ENCODE measurements around the gene ECSIT.
"Not testable (repeated sequence)": the region's sequence is repeated elsewhere in the genome, so short reads cannot be mapped to it uniquely, and the experiment has no call there.

The ECSIT gene

DNA sequence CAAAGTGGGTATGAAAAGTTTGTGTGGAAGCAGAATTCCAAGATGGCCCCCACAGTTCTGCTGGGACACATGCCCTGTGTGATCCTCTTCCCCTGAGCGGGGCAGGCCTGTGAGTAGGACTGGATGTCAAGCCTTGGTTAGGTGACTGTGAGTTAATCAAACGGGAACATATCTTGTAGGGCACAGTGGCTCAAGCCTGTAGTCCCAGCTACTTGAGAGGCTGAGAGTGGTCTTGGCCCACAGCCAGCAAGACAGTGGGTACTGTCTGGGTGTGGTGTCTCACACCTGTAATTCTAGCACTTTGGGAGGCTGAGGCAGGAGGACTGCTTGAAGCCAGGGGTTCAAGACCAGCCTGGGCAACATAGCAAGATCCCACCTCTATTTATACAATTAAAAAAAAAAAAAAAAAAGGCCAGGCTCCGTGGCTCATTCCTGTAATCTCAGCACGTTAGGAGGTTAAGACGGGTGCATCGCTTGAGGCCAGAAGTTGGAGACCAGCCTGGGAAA, 29.7 kb downstream of the ECSIT start:
- DNase-seq: no peak

DNA sequence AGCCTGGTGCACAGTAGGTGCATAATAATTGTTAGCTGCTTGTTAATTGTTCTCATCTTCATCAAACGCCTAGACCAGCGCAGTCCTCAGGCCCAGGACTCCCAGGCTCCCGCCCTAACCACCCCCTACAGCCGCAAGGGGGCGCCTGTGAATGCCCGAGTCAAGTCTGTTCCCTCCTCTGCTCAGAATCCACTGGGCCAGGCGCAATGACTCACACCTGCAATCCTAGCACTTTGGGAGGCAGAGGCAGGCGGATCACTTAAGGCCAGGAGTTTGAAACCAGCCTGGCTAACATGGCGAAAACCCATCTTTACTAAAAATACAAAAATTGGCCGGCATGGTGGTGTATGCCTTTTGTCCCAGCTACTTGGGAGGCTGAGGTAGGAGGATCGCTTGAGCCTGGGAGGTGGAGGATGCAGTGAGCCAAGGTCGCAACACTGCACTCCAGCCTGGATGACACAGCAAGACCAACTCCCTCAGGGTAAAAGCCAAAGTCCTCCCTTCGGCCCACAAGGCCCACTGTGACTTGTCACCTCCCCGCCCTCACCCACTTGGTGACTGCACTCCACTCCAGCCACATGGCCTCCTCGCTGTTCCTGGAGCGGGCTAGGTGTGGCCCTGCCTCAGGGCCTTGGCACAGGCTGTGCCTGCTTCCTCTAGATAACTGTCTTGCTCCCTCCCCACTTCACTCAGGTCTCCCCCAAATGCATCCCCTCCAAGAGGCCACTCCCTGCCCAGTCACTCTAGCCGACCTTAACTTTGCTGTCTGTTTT, 32.4 kb downstream of the ECSIT start:
- DNase-seq: peak; percentile 88

DNA sequence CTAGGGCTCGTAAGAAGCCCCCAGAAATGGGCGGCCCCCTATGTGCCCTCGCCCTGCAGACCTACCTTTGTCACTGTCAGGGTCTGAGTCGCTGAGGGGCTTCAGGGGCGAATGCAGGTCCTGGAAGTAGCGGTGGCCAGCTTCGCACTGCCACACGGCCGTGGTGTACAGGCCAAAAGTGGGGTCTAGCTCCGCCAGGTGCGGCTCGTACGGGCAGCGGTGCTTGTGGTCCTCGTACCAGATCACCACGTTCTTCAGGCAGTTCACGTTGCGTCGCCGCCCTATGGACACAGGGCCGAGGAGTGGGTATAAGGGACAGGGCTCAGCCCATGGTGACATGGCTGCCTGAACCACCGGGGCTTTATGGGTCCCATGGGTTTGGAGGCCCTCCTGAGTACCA, 33.0 kb downstream of the ECSIT start:
- DNase-seq: no peak

- DNase-seq: no peak
Measured at GRCh38 chr19:11495481-11495880, 33.5 kb downstream of the ECSIT start.

DNA sequence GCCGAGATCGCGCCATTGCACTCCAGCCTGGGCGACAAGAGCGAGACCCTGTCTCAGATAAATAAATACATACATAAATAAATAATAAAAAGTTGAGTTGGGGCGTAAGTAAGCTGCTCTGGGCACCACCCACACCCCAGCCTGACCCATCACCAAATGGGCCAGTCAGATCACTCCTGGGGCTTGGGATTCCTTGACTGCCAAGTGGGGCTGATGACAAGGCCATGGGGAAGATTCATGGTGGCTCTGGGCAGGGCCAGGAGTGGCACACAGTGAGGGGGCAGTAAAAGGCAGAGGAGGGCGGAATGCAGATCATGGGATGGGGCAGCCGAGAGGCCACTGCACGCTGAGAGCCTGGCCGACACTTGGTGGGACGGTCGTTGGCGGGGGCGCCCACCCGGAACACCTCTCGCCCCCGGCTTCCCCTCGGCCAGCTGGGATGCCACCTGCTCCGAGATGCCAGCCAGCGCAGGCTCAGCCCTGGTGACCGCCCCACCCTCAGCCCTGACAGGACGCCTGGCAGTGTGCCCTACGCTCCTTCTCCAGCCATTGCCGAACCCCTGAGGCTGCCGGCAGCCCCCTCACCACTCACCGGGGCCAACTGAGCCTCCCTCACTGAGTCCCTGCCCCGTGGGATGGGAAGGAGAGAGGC, 34.2 kb downstream of the ECSIT start:
- DNase-seq: no peak

DNA sequence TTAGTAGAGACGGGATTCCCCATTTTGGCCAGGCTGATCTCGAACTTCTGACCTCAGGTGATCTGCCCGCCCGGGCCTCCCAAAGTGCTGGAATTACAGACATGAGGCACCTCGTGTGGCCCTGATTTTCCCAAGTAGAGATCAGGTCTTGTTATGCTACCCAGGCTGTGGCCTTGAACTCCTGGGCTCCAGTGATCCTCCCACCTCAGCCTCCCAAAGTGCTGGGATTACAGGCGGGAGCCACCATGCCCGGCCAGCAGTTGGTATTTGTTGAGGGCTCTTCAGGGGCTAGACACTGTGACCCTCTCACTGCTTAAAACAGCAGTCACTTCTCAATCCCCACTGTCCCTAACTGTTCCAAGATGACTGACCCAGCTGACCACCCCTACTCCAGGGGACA, 39.6 kb downstream of the ECSIT start:
- no peak for DNase-seq

GRCh38 chr19:11486661-11487503, 42.1 kb downstream of the ECSIT start:
- DNase-seq: no peak

- no peak for DNase-seq
Measured at GRCh38 chr19:11485245-11485837, 43.6 kb downstream of the ECSIT start.

- DNase-seq: no peak
Measured at GRCh38 chr19:11483366-11484111, 45.4 kb downstream of the ECSIT start.

- DNase-seq: peak; percentile 97
Measured at GRCh38 chr19:11482384-11483050, 46.4 kb downstream of the ECSIT start.

DNA sequence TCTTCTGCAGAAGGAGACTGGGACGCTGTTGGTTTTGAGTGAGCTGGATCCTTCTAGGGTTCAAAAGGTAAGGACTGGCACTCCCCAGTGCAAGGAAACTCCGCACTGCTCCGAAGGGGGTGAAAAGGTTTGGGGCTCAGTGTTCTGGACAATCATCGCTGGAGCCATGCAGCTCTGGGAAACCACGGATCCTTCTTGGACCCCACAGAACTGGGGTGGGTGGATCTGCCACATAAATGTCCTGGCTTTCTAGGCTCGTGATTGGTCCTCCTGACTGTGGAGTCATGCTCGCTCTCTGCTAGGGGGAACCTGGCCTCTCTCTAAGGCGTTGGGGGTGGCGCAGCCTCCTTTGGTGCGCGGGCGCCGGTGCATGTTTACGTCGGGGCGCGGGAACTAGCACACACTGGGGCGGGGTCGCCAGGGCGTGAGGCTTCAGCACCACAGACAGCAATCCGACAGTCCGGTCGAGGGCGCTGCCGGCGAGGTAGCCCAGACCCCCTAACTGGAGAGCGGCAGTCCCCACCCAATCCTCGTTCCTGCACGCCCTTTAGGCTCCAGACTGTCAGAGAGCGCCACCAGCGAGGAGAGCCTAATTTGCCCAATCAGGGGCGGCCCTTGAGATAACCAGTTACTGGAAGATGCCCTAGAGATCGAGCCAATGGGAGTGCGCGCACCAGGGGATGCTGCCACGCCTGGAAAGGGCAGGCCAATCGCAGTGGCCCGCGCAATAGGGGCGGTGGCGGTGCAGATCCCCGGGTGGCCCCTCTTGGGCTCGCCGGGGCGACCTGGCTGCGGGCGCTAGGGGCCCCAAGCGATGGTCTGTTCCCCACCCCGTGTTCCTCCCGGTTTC, 47.2 kb downstream of the ECSIT start:
- peak; percentile 90 for DNase-seq

DNA sequence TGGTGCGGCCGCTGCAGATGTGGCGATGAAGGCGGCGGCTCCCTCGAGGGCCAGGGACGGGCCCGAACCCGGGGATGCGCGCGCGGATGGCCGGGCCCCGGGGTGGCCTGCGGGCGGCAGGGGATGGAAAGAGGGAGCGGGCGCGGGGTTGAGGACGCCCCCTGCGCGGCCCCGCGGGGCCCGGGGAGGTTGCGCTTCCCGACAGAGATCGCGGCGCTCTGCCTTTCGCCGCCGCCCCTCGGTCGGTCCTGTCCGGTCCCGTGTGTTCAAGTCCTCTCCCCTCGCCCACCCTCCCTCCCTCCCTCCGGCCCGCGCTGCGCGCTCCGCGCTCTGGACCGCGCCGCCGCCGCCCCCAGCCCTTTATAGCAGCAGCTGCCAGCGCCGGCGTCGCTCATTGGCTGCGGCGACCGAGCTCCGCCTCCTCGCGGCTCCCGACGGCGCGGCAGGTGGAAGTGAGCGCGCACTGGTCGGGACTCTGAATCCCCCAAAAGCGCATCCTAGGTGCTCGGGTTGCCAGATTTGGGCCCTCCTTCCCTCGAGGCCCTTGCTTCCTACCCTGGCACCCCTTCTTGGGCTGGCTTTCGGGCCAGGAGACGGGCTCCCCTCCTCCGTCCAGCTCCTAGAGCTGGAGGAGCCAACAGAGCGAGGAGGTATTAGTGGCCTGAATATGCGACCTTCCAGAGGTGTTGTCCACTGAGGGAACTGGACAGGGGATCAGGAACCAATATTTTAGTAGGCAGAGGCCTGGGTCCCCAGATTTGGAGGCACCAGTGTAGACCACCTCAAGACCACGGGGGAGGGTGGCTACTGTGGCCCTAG, 48.0 kb downstream of the ECSIT start, which contains the start of gene ELAVL3:
ELAVL3 (minus strand) TSS at position 332 of the 819 bp plus-strand sequence. CDS start 438 bp downstream, outside the sequence.
- DNase-seq: no peak

DNA sequence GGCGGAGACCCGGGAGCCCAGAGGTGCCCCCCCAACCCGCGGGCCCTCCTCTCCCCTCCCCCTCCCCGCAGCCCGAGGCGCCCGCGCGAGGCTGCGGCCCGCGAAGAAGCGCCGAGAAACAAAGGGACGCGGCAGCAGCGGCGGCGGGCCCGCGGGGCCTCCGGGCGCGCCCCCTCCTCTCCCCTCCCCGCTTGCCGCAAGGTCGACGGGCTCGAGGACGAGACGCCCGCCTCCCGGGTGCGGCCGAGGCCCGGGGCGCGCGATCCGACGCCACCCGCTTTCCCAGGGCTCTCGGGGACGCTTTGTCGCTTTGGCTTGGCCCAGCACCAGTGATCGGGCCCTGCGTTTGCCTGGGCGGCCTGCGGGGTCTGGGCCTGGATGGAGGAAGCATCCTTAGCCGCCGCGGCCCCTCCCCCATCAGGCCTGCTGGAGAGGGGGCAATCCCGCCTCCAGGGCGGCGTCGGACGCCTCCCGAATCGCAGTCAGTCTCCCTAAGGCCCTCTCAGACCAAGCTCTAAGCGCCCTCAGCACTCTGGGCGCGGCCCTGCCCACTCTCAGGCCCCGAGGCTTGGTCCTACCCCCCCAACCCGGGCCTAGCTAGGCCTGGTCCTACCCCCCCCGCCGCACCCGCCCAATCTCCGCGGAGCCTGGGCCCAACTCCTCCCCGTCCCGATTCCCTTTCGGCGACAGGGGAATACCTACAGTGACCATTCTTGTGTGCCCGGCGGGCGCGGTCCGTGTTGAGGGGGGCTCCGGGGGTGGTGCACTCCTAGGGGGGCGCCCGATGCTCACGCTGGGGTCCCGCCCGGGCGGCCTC, 48.8 kb downstream of the ECSIT start:
- no peak for DNase-seq

- DNase-seq: peak; percentile 78
Measured at GRCh38 chr19:11479090-11479897, 49.6 kb downstream of the ECSIT start.

GRCh38 chr19:11478167-11479089, 50.5 kb downstream of the ECSIT start:
- DNase-seq: no peak

- DNase-seq: no peak
Measured at GRCh38 chr19:11475861-11476260, 53.1 kb downstream of the ECSIT start.

DNA sequence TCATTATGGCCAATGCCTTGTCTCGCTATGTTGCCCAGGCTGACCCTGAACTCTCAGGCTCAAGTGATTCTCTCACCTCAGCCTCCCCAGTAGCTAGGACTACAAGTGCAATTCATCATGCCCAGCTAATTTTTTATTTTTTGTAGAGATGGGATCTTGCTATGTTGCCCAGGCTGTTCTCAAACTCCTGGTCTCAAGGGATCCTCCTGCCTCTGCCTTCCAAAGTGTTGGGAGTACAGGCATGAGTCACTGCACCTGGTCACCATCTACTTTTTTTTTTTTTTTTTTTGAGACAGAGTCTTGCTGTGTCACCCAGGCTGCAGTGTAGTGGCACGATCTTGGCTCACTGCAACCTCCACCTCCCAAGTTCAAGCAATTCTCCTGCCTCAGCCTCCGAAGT, 53.6 kb downstream of the ECSIT start:
- not testable (repeated sequence) for DNase-seq
